GM23338 (cell line): Measurements from ENCODE around the gene CDC42BPB. TPM values are rescaled to one million over a fixed set of nuclear protein-coding genes. Genes with fewer than 3 reads are reported as not detected.

Experiments
- ATAC-seq: fragments of 200-7000 bp; cut with Tn5 transposase; 3 replicates; pipeline ENCODE4 v1.9.1; 2020
- DNase-seq: peaks from one replicate; pipeline ENCODE4 v3.0.0-alpha.2; 2015; ENCODE audit warnings: low spot score
- H2AFZ ChIP-seq: fragments of 200-600 bp; sonication (generic); 2 replicates; pipeline ENCODE4 v1.8.0; 2016; ENCODE audit warnings: antibody characterized with exemption, mild to moderate bottlenecking, moderate library complexity
- H3F3A ChIP-seq: fragments of 200-600 bp; sonication (generic); replicated peaks from 2 replicates; pipeline ENCODE4 v1.8.0; 2017; ENCODE audit warnings: antibody characterized with exemption, mixed run types, low read depth
- H3K27ac ChIP-seq: fragments of 200-600 bp; sonication (generic); 2 replicates; pipeline ENCODE4 v1.6.1; 2016; ENCODE audit warnings: low read depth
- H3K27me3 ChIP-seq: fragments of 200-600 bp; sonication (generic); 2 replicates; pipeline ENCODE4 v1.8.0; 2016; ENCODE audit warnings: mild to moderate bottlenecking, mixed run types, moderate library complexity; ENCODE audit not compliant: insufficient read depth
- H3K36me3 ChIP-seq: fragments of 200-600 bp; sonication (generic); 2 replicates; pipeline ENCODE4 v1.8.0; 2016; ENCODE audit warnings: mild to moderate bottlenecking; ENCODE audit not compliant: insufficient read depth
- H3K4me1 ChIP-seq: fragments of 200-600 bp; sonication (generic); 2 replicates; pipeline ENCODE4 v1.8.0; 2016; ENCODE audit warnings: mild to moderate bottlenecking, moderate library complexity; ENCODE audit not compliant: insufficient read depth
- H3K4me2 ChIP-seq: fragments of 200-600 bp; sonication (generic); 2 replicates; pipeline ENCODE4 v1.7.1; 2017; ENCODE audit warnings: mixed run types
- H3K4me3 ChIP-seq: fragments of 200-600 bp; sonication (generic); 2 replicates; pipeline ENCODE4 v1.6.1; 2016; ENCODE audit warnings: mixed run types
- H3K79me2 ChIP-seq: fragments of 200-600 bp; sonication (generic); replicated peaks from 2 replicates; pipeline ENCODE4 v1.8.0; 2017; ENCODE audit warnings: mild to moderate bottlenecking; ENCODE audit not compliant: insufficient read depth
- H3K9me2 ChIP-seq: fragments of 200-600 bp; sonication (generic); 2 replicates; pipeline ENCODE4 v1.8.0; 2017; ENCODE audit not compliant: insufficient read depth
- H4K20me1 ChIP-seq: fragments of 200-600 bp; sonication (generic); replicated peaks from 2 replicates; pipeline ENCODE4 v1.8.0; 2017; ENCODE audit warnings: mild to moderate bottlenecking; ENCODE audit not compliant: insufficient read depth
- H3K27ac Mint-ChIP-seq: 2 replicates; pipeline ENCODE4 v1.8.0; 2020; ENCODE audit warnings: inconsistent platforms, mild to moderate bottlenecking, moderate library complexity, mixed read lengths
- H3K27me3 Mint-ChIP-seq: 3 replicates; pipeline ENCODE4 v1.8.0; 2022; ENCODE audit warnings: low read depth, mild to moderate bottlenecking, moderate library complexity, mixed read lengths, inconsistent platforms; ENCODE audit not compliant: insufficient read depth, poor library complexity
- H3K36me3 Mint-ChIP-seq: 3 replicates; pipeline ENCODE4 v1.8.0; 2021; ENCODE audit warnings: low read depth, mild to moderate bottlenecking, inconsistent platforms, moderate library complexity, mixed read lengths
- H3K4me1 Mint-ChIP-seq: 3 replicates; pipeline ENCODE4 v1.8.0; 2020; ENCODE audit warnings: mild to moderate bottlenecking, inconsistent platforms, mixed read lengths
- H3K4me3 Mint-ChIP-seq: 3 replicates; pipeline ENCODE4 v1.8.0; 2021; ENCODE audit warnings: moderate library complexity, mild to moderate bottlenecking, inconsistent platforms, mixed read lengths
- H3K9me3 Mint-ChIP-seq: 3 replicates; pipeline ENCODE4 v1.8.0; 2020; ENCODE audit warnings: moderate library complexity, mild to moderate bottlenecking, inconsistent platforms, mixed read lengths
- CREB1 ChIP-seq: fragments of 250-450 bp; sonication (Bioruptor Pico); IDR thresholded peaks from 2 replicates; pipeline ENCODE4 v1.5.0; 2020; ENCODE audit warnings: low read depth, mild to moderate bottlenecking, moderate library complexity
- EZH2 ChIP-seq: fragments of 200-600 bp; sonication (generic); IDR thresholded peaks from one replicate; pipeline ENCODE4 v1.8.0; 2017; ENCODE audit warnings: antibody characterized with exemption, mild to moderate bottlenecking, low read depth; ENCODE audit not compliant: unreplicated experiment
- EZH2phosphoT487 ChIP-seq: fragments of 200-600 bp; sonication (generic); IDR thresholded peaks from one replicate; pipeline ENCODE4 v1.8.1; 2018; ENCODE audit warnings: antibody characterized with exemption; ENCODE audit not compliant: unreplicated experiment
- JUNB ChIP-seq: IDR thresholded peaks from one replicate; pipeline ENCODE4 v1.6.1; 2016; ENCODE audit warnings: antibody characterized with exemption; ENCODE audit not compliant: unreplicated experiment
- NANOG ChIP-seq: IDR thresholded peaks from 2 replicates; pipeline ENCODE4 v1.6.1; 2016; ENCODE audit warnings: antibody characterized with exemption, borderline replicate concordance
- POLR2AphosphoS5 ChIP-seq: IDR thresholded peaks from 2 replicates; pipeline ENCODE4 v1.6.1; 2016; ENCODE audit warnings: antibody characterized with exemption, low read depth
- STAT1 ChIP-seq: IDR thresholded peaks from one replicate; pipeline ENCODE4 v1.6.1; 2016; ENCODE audit warnings: antibody characterized with exemption; ENCODE audit not compliant: unreplicated experiment
- ZNF114 ChIP-seq: fragments of 250-450 bp; sonication (Bioruptor Pico); IDR thresholded peaks from 2 replicates; pipeline ENCODE4 v1.5.0; 2020; ENCODE audit warnings: mild to moderate bottlenecking, moderate library complexity
- ZNF331 ChIP-seq: fragments of 250-450 bp; sonication (Bioruptor Pico); IDR thresholded peaks from 2 replicates; pipeline ENCODE4 v1.5.0; 2020; ENCODE audit warnings: low read depth, mild to moderate bottlenecking, moderate library complexity
- polyA plus RNA-seq: library from polyadenylated mRNA; unstranded; fragments of >200 nt; fragmentation: Nextera tagmentation; extraction: Ambion mirVana; gene quantifications from 2 replicates; pipeline ENCODE4 v1.2.1, GENCODE V29; 2016
- total RNA-seq: library from RNA; depleted of rRNA; stranded (reverse); fragments of >200 nt; shearing (Covaris generic); gene quantifications from 2 replicates; pipeline ENCODE4 v1.2.3, GENCODE V29; 2014
- TF ChIP-seq, protein P1 (sequence below): fragments of 250-450 bp; sonication (Bioruptor Pico); IDR thresholded peaks from 2 replicates; pipeline ENCODE4 v1.5.0; 2020; ENCODE audit warnings: mild to moderate bottlenecking, moderate library complexity
- TF ChIP-seq, protein P2 (sequence below): IDR thresholded peaks from 2 replicates; pipeline ENCODE4 v1.6.1; 2016; ENCODE audit warnings: antibody characterized with exemption

CDC42BPB gene
- total and polyA plus RNA-seq, 2 experiments from 2014 or later: 12.3 to 127 TPM

DNA sequence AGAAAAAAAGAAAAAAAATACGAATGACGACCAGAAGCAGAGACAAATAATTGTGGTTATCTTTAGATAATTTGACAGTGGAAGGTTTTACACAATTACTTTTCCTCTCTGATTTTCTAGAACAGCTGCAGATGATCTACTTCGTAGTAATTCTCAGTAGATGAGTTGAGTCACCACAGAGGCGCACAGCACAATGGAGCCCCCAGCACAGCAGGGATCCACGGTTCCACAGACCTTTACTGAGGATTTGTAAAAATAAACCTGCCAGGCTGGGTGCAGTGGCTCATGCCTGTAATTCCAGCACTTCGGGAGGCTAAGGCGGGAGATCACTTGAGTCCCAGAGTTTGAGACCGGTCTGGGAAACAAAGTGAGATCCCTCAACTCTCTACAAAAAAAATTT, 105.5 kb downstream of the CDC42BPB start (continued):
- TF ChIP-seq, protein P1, sequence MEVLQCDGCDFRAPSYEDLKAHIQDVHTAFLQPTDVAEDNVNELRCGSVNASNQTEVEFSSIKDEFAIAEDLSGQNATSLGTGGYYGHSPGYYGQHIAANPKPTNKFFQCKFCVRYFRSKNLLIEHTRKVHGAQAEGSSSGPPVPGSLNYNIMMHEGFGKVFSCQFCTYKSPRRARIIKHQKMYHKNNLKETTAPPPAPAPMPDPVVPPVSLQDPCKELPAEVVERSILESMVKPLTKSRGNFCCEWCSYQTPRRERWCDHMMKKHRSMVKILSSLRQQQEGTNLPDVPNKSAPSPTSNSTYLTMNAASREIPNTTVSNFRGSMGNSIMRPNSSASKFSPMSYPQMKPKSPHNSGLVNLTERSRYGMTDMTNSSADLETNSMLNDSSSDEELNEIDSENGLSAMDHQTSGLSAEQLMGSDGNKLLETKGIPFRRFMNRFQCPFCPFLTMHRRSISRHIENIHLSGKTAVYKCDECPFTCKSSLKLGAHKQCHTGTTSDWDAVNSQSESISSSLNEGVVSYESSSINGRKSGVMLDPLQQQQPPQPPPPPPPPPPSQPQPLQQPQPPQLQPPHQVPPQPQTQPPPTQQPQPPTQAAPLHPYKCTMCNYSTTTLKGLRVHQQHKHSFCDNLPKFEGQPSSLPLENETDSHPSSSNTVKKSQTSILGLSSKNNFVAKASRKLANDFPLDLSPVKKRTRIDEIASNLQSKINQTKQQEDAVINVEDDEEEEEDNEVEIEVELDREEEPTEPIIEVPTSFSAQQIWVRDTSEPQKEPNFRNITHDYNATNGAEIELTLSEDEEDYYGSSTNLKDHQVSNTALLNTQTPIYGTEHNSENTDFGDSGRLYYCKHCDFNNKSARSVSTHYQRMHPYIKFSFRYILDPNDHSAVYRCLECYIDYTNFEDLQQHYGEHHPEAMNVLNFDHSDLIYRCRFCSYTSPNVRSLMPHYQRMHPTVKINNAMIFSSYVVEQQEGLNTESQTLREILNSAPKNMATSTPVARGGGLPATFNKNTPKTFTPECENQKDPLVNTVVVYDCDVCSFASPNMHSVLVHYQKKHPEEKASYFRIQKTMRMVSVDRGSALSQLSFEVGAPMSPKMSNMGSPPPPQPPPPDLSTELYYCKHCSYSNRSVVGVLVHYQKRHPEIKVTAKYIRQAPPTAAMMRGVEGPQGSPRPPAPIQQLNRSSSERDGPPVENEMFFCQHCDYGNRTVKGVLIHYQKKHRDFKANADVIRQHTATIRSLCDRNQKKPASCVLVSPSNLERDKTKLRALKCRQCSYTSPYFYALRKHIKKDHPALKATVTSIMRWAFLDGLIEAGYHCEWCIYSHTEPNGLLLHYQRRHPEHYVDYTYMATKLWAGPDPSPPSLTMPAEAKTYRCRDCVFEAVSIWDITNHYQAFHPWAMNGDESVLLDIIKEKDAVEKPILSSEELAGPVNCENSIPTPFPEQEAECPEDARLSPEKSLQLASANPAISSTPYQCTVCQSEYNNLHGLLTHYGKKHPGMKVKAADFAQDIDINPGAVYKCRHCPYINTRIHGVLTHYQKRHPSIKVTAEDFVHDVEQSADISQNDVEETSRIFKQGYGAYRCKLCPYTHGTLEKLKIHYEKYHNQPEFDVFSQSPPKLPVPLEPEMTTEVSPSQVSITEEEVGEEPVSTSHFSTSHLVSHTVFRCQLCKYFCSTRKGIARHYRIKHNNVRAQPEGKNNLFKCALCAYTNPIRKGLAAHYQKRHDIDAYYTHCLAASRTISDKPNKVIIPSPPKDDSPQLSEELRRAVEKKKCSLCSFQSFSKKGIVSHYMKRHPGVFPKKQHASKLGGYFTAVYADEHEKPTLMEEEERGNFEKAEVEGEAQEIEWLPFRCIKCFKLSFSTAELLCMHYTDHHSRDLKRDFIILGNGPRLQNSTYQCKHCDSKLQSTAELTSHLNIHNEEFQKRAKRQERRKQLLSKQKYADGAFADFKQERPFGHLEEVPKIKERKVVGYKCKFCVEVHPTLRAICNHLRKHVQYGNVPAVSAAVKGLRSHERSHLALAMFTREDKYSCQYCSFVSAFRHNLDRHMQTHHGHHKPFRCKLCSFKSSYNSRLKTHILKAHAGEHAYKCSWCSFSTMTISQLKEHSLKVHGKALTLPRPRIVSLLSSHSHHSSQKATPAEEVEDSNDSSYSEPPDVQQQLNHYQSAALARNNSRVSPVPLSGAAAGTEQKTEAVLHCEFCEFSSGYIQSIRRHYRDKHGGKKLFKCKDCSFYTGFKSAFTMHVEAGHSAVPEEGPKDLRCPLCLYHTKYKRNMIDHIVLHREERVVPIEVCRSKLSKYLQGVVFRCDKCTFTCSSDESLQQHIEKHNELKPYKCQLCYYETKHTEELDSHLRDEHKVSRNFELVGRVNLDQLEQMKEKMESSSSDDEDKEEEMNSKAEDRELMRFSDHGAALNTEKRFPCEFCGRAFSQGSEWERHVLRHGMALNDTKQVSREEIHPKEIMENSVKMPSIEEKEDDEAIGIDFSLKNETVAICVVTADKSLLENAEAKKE (CRISPR knock-in tag): no peak
- TF ChIP-seq ZNF331 (CRISPR knock-in tag) (no peak), STAT1 (no peak)
- TF ChIP-seq, protein P2, sequence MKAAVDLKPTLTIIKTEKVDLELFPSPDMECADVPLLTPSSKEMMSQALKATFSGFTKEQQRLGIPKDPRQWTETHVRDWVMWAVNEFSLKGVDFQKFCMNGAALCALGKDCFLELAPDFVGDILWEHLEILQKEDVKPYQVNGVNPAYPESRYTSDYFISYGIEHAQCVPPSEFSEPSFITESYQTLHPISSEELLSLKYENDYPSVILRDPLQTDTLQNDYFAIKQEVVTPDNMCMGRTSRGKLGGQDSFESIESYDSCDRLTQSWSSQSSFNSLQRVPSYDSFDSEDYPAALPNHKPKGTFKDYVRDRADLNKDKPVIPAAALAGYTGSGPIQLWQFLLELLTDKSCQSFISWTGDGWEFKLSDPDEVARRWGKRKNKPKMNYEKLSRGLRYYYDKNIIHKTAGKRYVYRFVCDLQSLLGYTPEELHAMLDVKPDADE: no peak

DNA sequence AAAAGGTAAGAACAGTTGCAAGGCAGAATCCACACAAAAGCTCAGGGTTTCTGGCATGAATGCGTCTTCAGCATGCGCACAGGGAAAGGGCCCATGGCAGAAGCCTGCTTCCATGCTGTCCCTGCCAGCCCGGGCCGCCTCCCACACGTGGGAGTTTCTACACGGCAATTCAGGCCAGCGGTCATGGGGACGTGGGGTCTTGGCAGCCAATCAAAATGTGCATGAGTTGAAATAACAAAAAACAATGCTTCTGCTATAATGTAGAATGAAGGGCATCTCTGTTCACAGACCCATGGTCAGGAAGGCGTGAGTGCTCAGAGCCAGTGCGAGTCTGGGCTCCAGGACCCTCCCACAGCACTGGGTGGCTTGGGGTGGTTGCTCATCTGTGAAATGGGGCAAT, 106.3 kb downstream of the CDC42BPB start:
- Histone ChIP-seq H3K79me2 (no peaks in the 10 kb centered on the region), H3K36me3 (peaks cover 26% of the 10 kb centered on the region), H3K4me2 (no peak overlapping the region), H3K4me1 (no peaks in the 10 kb centered on the region), H4K20me1 (no peaks in the 10 kb centered on the region; the same call in 1 of the 2 replicates), H3K4me3 (no peak overlapping the region), H3K27me3 (no peaks in the 10 kb centered on the region), H3K27ac (no peak overlapping the region), H3K9me2 (no peaks in the 10 kb centered on the region), H2AFZ (no peak overlapping the region), H3F3A (no peaks in the 10 kb centered on the region)
- Mint-ChIP-seq H3K4me3 (no peak overlapping the region), H3K27me3 (peaks cover 3% of the 10 kb centered on the region), H3K9me3 (no peaks in the 10 kb centered on the region), H3K36me3 (peaks cover 65% of the 10 kb centered on the region), H3K27ac (no peak overlapping the region), H3K4me1 (no peaks in the 10 kb centered on the region)
- no peak for DNase-seq
- ATAC-seq: no peak
- TF ChIP-seq, protein P2: no peak
- TF ChIP-seq CREB1 (CRISPR knock-in tag) (no peak), POLR2AphosphoS5 (no peak), EZH2 (no peak), JUNB (no peak), ZNF331 (CRISPR knock-in tag) (no peak), ZNF114 (no peak), EZH2phosphoT487 (no peak), NANOG (no peak)
